ENCODE data around the gene SERPINH1. TPM values are rescaled to one million over a fixed set of nuclear protein-coding genes. Genes with fewer than 3 reads are reported as not detected.
A peak's percentile ranks its signal among the peaks of the same experiment; 100 is the strongest.

Gene SERPINH1
- total and polyA plus RNA-seq, 2 of the 13 experiments (the other 11 are each of a cell fraction or from before 2014, with no cell fraction given), result 83.6 to 83.8 TPM

- TF ChIP-seq UBTF (CRISPR knock-in tag; IDR thresholded peaks at IDR 0.05) (peak; percentile 50), NR2F6 (IDR thresholded peaks at IDR 0.05) (no peak; the same call in none of the 2 replicates), NR2F6 (CRISPR knock-in tag; IDR thresholded peaks at IDR 0.05) (peak; percentile 78), HNF4G (IDR thresholded peaks at IDR 0.05; ENCODE audit: borderline replicate concordance, low read depth, low read length) (peak; percentile 53; the same call in 1 of the 2 replicates), HNF4G (CRISPR knock-in tag; IDR thresholded peaks at IDR 0.05; ENCODE audit: borderline replicate concordance, low read depth) (no peak), ZFP37 (CRISPR knock-in tag; IDR thresholded peaks at IDR 0.05; ENCODE audit: borderline replicate concordance) (no peak), MED13 (CRISPR knock-in tag; IDR thresholded peaks at IDR 0.05) (0 out of 2 replicates have a peak, but pooled peaks have one; percentile 56), SNAPC5 (CRISPR knock-in tag; IDR thresholded peaks at IDR 0.05; ENCODE audit: borderline replicate concordance) (0 out of 2 replicates have a peak, but pooled peaks have one; percentile 50), ZNF629 (CRISPR knock-in tag; conservative IDR thresholded peaks at IDR 0.05) (no peak), ZNF276 (CRISPR knock-in tag; IDR thresholded peaks at IDR 0.05; ENCODE audit: low read depth) (no peak), GFI1 (CRISPR knock-in tag; IDR thresholded peaks at IDR 0.05; ENCODE audit: borderline replicate concordance) (no peak), ZXDC (CRISPR knock-in tag; IDR thresholded peaks at IDR 0.05) (0 out of 2 replicates have a peak, but pooled peaks have one; percentile 20), FOXA1 (IDR thresholded peaks at IDR 0.05) (no peak), FOXA1 (CRISPR knock-in tag; IDR thresholded peaks at IDR 0.05) (peak; percentile 28; the same call in 1 of the 2 replicates), THRA (CRISPR knock-in tag; IDR thresholded peaks at IDR 0.05; ENCODE audit: borderline replicate concordance) (peak; percentile 76; the same call in 1 of the 2 replicates), CREM (IDR thresholded peaks at IDR 0.05) (0 out of 2 replicates have a peak, but pooled peaks have one; percentile 47), CREM (CRISPR knock-in tag; IDR thresholded peaks at IDR 0.05) (no peak), ZNF432 (CRISPR knock-in tag; IDR thresholded peaks at IDR 0.05; ENCODE audit: borderline replicate concordance) (no peak), FOSL2 (CRISPR knock-in tag; IDR thresholded peaks at IDR 0.05) (peak; percentile 43), ZBTB34 (CRISPR knock-in tag; IDR thresholded peaks at IDR 0.05) (no peak)
Measured at GRCh38 chr11:75523811-75524664, 38.0 kb upstream of the SERPINH1 start (continued).

Measured in HepG2 (cell line).